GM06990 (cell line): ENCODE data around the gene CCR7.
A peak's percentile ranks its signal among the peaks of the same experiment; 100 is the strongest.

Source experiments
- DNase-seq: peaks from one replicate; pipeline ENCODE4 v3.0.0-alpha.2; 2011; ENCODE audit not compliant: insufficient read length; ENCODE audit errors: extremely low read depth
- H3K27me3 ChIP-seq: replicated peaks from 2 replicates; pipeline ENCODE4 v1.6.0; 2011; ENCODE audit warnings: low read length; ENCODE audit not compliant: control insufficient read depth, insufficient read depth
- H3K36me3 ChIP-seq: 2 replicates; pipeline ENCODE4 v1.5.1; 2011; ENCODE audit warnings: low read length; ENCODE audit not compliant: control insufficient read depth, insufficient read depth
- H3K4me3 ChIP-seq: replicated peaks from 2 replicates; pipeline ENCODE4 v1.5.1; 2011; ENCODE audit warnings: low read depth, mild to moderate bottlenecking, control low read depth, low read length
- CTCF ChIP-seq: IDR thresholded peaks from 2 replicates; pipeline ENCODE4 v1.5.1; 2011; ENCODE audit warnings: low read length, control low read depth, mild to moderate bottlenecking, inconsistent platforms; ENCODE audit not compliant: insufficient read depth, poor library complexity, severe bottlenecking

Gene CCR7

GRCh38 chr17:40565769-40566409, 617 bp upstream of the CCR7 start:
- TF ChIP-seq CTCF, result no peak
- Histone ChIP-seq H3K36me3 (no peaks in the 10 kb centered on the region), H3K27me3 (peaks cover 3% of the 10 kb centered on the region), H3K4me3 (peak overlapping the region; percentile 78)
- DNase-seq, result no peak

- Histone ChIP-seq H3K27me3 (peaks cover 3% of the 10 kb centered on the region), H3K4me3 (peak overlapping the region; percentile 78)
These were observed 933 bp downstream of the CCR7 start for GRCh38 chr17:40564195-40564882.

GRCh38 chr17:40563220-40564052, 1.8 kb downstream of the CCR7 start:
- Histone ChIP-seq H3K27me3 (no peaks in the 10 kb centered on the region; the same call in 1 of the 2 replicates), H3K36me3 (peaks cover 9% of the 10 kb centered on the region), H3K4me3 (peak overlapping the region; percentile 78)
- DNase-seq, result no peak
- peak; percentile 29 for TF ChIP-seq CTCF

More at GRCh38 chr17:40564195-40564882, 933 bp downstream of the CCR7 start:
- H3K36me3 ChIP-seq, result peaks cover 1% of the 10 kb centered on the region
- TF ChIP-seq CTCF, result no peak
- no peak for DNase-seq

- Histone ChIP-seq H3K36me3 (peaks cover 12% of the 10 kb centered on the region), H3K27me3 (no peaks in the 10 kb centered on the region), H3K4me3 (peak overlapping the region; percentile 78)
- no peak for DNase-seq
- no peak for TF ChIP-seq CTCF
These were observed 2.4 kb downstream of the CCR7 start for GRCh38 chr17:40562838-40563219.

GRCh38 chr17:40561871-40562611, 3.2 kb downstream of the CCR7 start:
- Histone ChIP-seq H3K36me3 (peaks cover 16% of the 10 kb centered on the region), H3K4me3 (peak overlapping the region; percentile 78), H3K27me3 (no peaks in the 10 kb centered on the region)
- DNase-seq, result peak; percentile 74
- TF ChIP-seq CTCF, result peak; percentile 59
